ENCODE data around the gene AK4.
A peak's percentile ranks its signal among the peaks of the same experiment; 100 is the strongest.
"Not testable (repeated sequence)": the region's sequence is repeated elsewhere in the genome, so short reads cannot be mapped to it uniquely, and the experiment has no call there.

The AK4 gene

DNA sequence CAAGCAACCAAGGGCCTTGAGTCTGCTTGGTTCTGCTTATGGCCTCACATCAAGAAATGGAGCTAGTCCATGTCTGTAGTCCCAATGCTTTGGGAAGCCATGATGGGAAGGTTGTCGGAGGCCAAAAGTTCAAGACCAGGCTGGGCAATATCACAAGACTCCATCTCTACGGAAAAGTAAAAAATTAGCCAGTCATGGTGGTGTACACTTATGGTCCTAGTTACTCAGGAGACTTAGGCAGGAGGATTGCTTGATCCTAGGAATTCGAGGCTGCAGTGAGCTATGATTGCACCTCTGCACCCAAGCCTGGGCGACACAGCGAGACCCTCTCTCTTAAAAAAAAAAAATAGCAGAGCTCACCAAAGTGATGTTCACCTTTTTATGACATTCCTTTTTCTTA lies 81.2 kb downstream of the AK4 start:
- no peak for DNase-seq
- TF ChIP-seq GATA1 (IDR thresholded peaks at IDR 0.05; ENCODE audit: low read depth, low read length) (no peak), POLR2A (IDR thresholded peaks at IDR 0.05; ENCODE audit: low read length) (no peak)

DNA sequence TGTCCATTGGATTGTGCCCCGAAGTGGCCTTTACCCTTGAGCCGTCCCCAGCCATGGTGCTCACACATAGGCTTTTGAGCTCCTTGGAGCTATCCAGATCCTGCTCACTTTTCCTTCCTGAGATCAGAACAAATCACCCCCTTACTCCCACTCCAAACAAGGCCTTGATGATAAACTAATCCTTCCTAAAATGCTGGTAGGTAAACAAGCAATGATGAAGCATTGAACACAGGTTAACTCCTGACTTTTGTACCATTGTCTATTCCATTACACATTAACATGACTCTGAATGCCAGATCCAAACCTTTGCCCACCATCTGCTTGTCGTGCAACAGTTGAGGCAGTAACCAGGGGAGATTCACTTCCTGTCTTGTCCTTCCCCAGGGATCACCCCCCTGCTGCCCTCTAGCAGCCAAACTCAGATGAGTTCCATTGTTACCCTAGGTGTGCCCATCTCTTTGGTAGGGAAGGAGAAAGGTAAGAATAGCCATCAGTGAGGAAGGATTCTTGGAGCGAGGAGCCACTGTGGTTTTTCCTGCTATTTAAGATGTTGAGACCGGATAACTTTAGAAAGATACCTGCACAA lies 81.8 kb downstream of the AK4 start:
- DNase-seq = no peak
- no peak for TF ChIP-seq GATA1 (IDR thresholded peaks at IDR 0.05; ENCODE audit: low read depth, low read length)
- no peak for TF ChIP-seq POLR2A (IDR thresholded peaks at IDR 0.05; ENCODE audit: low read length)

DNA sequence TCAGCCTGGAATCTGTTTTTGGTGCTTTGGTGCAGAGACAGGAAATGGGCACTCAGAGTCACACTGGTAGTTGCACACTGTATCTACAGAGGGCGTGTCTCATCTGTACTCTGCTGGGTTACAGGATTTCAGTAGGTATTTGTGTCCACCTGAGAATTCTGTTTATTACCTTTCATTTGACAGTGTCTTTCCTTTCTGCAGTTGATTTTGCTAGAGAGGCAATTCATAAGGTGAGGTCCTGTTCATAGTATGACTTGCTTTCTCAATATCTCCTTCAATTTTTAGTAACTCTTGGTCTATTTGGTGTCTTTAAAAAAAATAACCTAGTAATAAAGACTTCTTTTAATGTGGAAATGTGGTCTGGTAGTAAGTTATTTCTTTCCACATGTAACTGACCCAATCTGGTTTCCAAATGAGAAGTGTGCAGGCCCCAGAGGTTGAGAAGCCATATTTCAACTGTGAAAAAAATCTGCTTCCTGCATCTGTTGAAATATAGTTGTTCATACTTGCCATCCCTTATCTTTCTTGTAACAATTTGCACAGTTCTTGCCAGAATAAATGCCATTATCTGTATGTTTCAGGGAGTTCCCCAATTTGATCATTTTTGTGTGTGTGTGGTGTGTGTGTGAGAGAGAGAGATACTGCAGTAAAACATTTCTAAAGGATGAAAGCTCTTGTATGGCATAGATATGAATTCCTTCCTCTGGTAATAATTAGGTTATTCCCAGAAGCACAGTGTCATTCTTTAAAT lies 82.9 kb downstream of the AK4 start:
- TF ChIP-seq POLR2A (IDR thresholded peaks at IDR 0.05; ENCODE audit: low read length) = peak; percentile 41
- peak; percentile 77 for TF ChIP-seq GATA1 (IDR thresholded peaks at IDR 0.05; ENCODE audit: low read depth, low read length)
- DNase-seq = peak; percentile 82 to 97

DNA sequence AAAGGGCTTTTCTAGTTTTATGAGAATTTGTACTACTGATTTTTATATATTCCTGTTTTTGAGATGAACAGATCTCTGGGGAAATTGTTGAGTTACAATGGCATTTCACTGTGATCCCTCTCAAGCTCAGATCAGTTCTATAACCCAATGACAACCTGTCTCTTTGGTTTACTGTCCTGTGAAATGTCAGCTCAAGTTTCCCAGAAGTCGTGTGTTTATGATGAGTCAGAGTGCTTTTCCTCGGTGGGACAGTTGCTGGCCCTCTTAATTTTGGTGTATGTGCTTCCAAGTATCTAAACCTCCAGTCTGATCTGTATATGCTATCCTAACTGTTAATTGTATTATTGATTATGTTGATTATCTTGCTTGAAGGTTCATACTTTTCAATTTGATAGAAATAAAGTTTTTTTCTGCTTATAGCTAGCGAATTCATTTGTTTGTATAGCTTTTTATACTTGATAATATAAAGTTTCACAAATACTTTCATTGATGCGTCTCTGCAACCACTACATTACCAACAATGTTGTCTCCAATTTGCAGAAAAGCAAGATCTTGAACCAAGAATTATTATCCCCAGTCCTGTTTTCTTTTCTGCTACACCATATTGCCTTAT lies 83.8 kb downstream of the AK4 start:
- DNase-seq = peak; percentile 72 to 77
- no peak for TF ChIP-seq POLR2A (IDR thresholded peaks at IDR 0.05; ENCODE audit: low read length)
- TF ChIP-seq GATA1 (IDR thresholded peaks at IDR 0.05; ENCODE audit: low read depth, low read length) = no peak

DNA sequence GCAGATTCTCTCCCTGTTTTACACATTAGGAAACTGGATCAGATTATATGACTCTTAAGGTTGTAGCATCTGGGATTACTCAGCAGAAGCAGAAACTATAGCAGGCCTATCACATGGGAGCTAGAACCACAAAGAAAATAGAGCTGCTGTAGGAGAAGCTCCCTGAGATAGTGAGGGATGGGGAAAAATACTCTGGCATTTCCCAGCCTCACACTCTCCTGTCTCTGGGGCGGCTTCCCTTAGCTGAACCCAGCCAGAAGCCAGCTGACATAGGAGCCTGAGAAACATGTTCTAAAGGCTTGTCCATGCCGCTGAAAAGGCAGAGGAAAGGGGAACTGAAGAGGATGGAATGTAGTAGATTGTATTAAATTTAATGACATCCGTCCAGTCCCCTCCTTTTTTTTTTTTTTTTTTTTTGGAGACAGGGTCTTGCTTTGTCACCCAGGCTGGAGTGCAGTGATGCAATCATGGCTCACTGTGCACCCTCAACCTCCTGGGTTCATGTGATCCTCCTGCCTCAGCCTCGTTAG lies 84.5 kb downstream of the AK4 start:
- no peak for TF ChIP-seq GATA1 (IDR thresholded peaks at IDR 0.05; ENCODE audit: low read depth, low read length)
- no peak for TF ChIP-seq POLR2A (IDR thresholded peaks at IDR 0.05; ENCODE audit: low read length)

DNA sequence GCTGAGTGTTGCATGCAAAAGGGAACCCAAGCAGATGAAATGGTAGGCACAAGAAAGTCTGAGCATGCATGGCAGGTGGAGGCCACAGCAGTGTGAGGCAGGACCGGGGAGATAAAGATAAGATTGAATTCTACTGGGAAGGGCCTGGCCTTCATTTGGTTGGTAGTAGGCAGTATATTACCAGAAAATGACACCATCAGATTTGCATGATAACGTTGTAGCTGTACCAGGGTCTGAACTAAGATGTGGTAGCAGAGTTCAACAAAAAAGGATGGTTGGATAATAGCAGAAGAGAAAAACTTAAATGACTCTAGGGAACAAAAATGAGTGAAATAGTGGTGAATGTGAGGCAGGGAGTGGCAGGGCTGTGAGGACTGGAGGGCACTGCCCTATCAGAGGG lies 85.8 kb downstream of the AK4 start:
- DNase-seq = peak; percentile 57 to 80
- peak; percentile 30 for TF ChIP-seq POLR2A (IDR thresholded peaks at IDR 0.05; ENCODE audit: low read length)
- no peak for TF ChIP-seq GATA1 (IDR thresholded peaks at IDR 0.05; ENCODE audit: low read depth, low read length)

More for the DNA sequence above, 84.5 kb downstream of the AK4 start:
- peak; percentile 74 to 76 for DNase-seq

DNA sequence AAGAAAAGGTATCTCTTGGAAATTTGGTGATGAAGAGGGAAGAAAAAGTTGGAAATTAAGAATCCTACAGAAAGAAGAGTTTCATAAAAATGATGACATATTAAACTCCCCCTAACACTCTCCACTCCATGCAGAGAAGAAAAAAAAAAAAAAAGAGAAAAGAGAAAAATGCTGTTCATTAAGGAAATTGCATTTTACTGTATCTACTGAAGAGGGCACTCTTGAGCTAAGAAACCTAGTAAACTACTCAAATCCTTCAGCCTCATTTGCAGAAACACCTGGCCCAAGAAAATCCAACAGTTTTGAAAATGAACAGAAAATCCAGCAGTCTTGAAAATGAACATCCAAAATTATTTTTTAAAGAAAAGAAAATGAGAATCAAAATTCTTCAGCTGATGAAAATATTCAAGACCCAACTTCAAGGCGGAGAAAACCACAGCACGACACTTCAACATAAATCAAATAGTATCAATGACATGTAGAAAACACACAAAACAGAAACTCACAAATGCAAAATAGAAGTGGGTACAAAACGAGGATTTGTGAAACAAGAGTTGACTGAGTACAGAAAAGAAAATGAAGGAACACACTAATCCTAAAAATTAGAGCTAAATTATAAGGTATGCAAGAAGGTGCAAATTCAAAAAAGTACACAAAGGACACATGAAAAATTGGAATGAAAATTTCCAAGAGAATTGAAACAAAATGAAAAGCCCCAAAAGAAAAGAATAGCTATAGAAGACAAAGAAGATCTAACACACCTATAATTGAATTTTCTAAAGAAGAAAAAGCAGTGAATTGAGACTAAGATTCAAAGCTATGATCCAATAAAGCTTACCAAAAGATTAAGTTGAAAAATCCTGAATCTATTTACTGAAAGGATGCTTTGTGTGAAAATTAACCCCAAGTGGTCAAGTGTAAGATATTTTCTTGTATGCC lies 88.1 kb downstream of the AK4 start:
- TF ChIP-seq POLR2A (IDR thresholded peaks at IDR 0.05; ENCODE audit: low read length) (no peak), GATA1 (IDR thresholded peaks at IDR 0.05; ENCODE audit: low read depth, low read length) (no peak)
- DNase-seq = peak; percentile 79

DNA sequence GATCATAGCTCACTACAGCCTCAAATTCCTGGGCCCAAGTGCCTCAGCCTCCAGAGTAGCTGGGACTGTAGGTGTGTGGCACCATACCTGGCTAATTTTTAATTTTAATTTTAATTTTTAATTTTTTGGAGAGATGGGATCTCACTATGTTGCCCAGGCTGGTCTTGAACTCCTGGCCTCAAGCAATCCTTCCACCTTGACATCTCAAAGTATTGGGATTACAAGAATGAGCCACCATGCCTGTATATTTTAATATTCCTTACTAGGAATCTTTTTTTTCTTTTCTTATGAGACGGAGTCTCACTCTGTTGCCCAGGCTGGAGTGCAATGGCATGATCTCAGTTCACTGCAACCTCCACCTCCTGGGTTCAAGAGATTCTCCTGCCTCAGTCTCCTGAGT lies 89.1 kb downstream of the AK4 start:
- DNase-seq = not testable (repeated sequence)

DNA sequence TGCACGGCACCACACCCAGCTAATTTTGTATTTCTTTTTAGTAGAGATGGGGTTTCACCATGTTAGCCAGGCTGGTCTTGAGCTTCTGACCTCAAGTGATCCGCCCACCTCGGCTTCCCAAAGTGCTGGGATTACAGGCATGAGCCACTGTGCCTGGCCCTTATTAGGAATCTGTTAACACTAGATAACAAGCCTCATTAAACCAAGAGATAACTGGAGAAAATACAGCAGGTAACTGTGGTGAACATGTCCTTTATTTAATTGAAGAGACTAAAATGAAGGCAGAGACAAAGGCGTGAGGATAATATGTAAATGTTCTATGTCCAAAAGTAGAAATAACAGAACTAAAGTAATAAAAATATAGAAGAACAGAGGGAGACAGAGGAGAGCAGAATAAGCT lies 89.5 kb downstream of the AK4 start:
- TF ChIP-seq POLR2A (IDR thresholded peaks at IDR 0.05; ENCODE audit: low read length) (no peak), GATA1 (IDR thresholded peaks at IDR 0.05; ENCODE audit: low read depth, low read length) (no peak)
- no peak for DNase-seq

DNA sequence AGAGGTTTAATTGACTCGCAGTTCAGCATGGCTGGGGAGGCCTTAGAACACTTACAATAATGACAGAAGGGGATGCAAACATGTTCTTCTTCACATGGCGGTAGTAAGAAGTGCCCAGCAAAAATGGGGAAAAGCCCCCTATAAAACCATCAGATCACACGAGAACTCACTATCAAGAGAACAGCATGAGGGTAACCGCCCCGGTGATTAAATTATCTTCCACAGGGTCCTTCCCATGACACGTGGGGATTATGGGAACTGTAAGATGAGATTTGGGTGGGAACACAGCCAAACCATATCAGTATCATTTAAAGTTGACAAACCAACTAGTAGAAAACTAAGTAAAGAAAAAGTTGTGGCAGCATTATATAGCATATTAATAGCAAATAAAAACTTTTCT lies 90.0 kb downstream of the AK4 start:
- no peak for TF ChIP-seq POLR2A (IDR thresholded peaks at IDR 0.05; ENCODE audit: low read length)
- TF ChIP-seq GATA1 (IDR thresholded peaks at IDR 0.05; ENCODE audit: low read depth, low read length) = no peak
- no peak for DNase-seq

DNA sequence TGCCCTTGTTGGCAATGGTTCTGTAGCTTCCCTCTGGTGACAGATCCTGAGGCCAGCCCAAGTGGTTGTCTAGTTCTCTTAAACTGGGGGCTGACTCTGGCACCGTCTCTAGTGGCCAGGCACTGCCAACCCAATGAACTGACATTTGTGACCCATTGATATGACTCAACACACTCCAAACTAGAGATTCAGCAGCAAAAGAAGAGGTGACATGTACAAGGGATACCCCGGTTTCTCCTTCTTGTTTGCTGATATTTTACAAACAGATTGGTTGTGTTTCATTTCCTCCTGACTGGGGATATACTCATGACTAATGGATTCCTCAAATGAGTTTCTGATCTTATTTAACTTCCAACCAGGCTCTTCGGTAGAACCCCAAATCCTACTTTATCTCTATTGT lies 95.5 kb downstream of the AK4 start:
- no peak for TF ChIP-seq POLR2A (IDR thresholded peaks at IDR 0.05; ENCODE audit: low read length)
- no peak for TF ChIP-seq GATA1 (IDR thresholded peaks at IDR 0.05; ENCODE audit: low read depth, low read length)
- DNase-seq = no peak

DNA sequence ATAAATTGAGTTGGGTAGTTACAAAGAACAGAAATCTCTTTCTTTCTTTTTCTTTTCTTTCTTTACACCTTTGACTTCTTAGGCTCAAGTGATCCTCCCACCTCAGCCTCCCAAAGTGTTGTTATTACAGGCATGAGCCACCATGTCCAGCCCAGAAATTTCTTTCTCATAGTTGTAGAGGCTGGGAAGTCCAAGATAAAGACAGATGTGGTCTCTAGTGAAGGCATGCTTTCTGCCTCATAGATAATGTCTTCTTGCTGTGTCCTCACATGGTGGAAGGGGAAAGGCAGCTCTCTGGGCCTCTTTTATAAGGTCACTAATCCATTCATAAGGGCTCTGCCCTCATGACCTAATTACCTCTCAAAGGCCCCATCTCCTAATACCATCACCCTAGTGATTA lies 97.3 kb downstream of the AK4 start:
- TF ChIP-seq POLR2A (IDR thresholded peaks at IDR 0.05; ENCODE audit: low read length) (no peak), GATA1 (IDR thresholded peaks at IDR 0.05; ENCODE audit: low read depth, low read length) (no peak)
- peak in 1 of 2 experiments; percentile 60 for DNase-seq

DNA sequence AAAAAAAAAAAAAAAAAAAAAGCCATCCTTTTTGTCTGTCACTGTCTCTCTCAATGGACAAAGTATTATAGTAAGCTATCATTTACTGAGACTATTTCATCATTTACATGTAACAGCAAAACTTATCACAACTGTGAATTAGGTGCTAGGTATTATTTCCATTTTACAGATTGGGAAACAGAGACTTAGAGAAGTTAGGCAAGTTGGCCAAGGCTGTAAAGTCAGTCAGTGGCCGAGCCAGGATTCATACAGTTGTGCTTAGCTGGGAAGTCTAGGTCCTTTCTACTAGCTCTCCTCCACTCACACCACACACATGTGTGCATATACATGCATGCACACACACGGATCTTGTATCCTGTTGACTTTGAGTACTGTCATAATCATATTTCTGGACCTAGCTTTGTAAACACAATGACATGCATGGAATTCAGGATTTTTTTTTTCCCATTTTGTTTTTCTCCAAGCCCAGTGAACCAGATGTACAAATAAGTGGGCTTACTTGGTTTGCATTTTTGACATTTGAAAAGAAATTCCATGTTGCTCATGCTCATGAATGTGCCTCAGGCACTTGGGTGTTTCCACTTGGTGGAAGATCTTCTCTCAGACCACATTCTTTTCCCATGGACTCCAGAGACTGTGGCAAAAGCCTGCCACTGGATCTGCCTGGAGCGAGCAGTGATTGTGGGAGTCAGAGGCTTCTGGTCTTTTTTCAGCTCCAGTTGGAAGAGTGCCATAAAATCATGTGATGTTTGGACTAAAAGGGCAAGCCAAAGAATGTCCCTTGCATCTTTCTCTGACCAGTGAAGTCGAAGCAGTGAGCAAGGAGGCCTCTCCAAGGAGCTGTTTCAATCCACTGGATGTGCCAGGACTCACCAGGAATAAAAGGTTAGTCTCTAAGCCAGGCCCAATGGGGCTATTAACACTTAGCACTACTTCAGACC lies 99.7 kb downstream of the AK4 start:
- DNase-seq = no peak
- TF ChIP-seq GATA1 (IDR thresholded peaks at IDR 0.05; ENCODE audit: low read depth, low read length) (no peak), POLR2A (IDR thresholded peaks at IDR 0.05; ENCODE audit: low read length) (no peak)
